Frontal cortex (tissue), 4 donors: Measurements from ENCODE around the gene GIMD1. TPM values are rescaled to one million over a fixed set of nuclear protein-coding genes. Genes with fewer than 3 reads are reported as not detected.
A peak's percentile ranks its signal among the peaks of the same experiment; 100 is the strongest.
"Not testable (repeated sequence)": the region's sequence is repeated elsewhere in the genome, so short reads cannot be mapped to it uniquely, and the experiment has no call there.

Source experiments
- DNase-seq, 2 donors: peaks; one replicate each; pipeline ENCODE4 v3.0.0; 2012; ENCODE audit warnings: low spot score in 2 of 2
- FAIRE-seq: peaks from 2 replicates; lab custom pipeline; 2012; peaks lifted over from hg19 to GRCh38; lab: Jason Lieb, UNC
- total RNA-seq: library from RNA; depleted of rRNA; stranded (reverse); fragments of >200 nt; gene quantifications from one replicate; pipeline ENCODE4 v1.2.3, GENCODE V29; 2014
- donor health status: control.
- donor health status: control.
- donor health status: control.

GIMD1 gene
- total RNA-seq, 1 donor from 2014 or later = not detected

DNA sequence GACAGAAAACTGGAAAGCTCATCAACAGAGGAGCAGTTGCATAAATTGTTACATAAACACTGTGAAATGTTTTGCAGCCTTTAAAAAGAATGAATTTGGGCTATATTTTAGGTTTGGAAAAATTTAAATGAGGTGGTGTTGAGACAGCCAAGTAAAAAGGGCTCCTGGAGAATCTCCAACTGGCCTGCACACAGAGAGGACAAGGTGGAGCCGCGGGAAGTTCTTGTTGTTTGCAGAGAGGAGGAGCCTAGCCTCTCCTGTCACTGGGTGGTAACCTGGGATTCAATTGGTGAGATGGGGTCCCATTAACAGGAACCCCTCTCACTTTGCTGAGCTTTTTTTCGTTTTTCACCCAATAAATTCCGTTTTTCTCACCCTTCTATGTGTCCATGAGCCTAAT lies 13.4 kb downstream of the GIMD1 start:
- DNase-seq (no peak), FAIRE-seq (no peak)

DNA sequence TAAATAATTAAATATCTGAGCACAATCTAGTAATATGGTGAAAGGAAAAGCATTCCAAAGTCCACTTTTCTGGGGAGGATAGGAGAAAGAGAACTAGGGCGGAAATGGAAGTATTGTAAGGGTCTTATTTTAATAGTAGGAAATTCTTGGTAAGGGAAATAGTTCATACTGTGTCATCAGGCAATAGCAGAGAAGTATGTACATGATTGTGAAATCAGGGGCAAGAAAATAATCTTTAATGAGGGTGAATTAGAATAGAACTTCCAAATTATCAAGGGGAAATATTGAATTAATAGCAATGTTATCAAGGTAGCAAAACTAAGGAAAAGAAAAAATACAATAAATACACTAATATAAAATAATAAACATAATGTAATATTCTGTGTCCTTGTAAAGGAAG lies 14.8 kb downstream of the GIMD1 start:
- FAIRE-seq (no peak), DNase-seq (no peak)

DNA sequence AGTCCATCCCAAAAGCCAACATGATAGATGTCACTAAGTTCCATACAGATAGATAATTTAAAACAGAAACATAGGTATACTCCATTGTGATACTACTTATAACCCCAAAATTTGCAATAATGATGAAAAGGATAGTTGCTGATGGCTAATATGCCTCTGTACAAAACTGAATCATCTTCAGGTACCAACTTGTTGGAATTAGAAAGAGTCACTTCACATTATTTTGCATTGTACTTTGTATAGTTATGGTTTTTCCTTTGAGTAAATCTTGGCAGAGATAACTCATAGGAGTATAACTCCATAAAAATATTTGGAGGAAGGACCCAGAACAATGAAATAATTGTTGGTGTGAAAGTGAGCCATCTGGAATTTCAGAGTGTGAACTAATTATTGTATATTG lies 17.6 kb downstream of the GIMD1 start:
- FAIRE-seq (no peak), DNase-seq (no peak)

DNA sequence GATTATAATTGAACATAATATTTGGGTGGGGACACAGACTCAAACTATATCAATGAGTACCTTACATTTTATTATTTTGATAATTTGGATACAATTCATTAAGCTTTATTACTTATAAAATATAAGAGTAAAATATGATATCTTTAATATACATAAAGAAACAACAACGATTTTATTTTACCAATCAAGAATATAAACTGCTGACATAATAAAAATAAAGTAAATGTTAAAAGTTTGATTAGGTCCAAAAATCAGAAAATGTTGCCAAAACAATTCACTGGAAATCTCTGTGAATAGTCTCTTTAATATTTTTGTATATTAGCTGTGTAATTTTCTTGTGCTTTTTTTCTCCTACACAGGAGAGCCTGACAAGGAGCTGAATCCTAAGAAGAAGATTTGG lies 21.4 kb downstream of the GIMD1 start:
- peak; percentile 50 for FAIRE-seq

DNA sequence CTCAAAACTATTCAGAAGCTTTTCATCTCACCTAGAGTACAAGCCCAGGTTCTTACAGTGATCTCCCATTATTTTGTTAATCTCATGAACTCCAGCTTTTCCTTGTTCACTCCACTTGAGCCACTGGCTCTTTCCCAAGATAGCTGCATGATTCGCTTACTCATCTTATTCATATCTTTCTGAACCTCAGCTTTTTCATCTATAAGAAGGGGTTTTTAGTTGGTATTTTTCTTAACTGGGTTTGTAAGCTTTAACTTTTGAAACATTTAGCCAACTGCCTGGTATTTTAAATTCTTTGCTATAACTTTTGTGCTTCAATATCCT lies 24.0 kb downstream of the GIMD1 start:
- DNase-seq (no peak), FAIRE-seq (no peak)

More for the DNA sequence above, 21.4 kb downstream of the GIMD1 start:
- no peak for DNase-seq

DNA sequence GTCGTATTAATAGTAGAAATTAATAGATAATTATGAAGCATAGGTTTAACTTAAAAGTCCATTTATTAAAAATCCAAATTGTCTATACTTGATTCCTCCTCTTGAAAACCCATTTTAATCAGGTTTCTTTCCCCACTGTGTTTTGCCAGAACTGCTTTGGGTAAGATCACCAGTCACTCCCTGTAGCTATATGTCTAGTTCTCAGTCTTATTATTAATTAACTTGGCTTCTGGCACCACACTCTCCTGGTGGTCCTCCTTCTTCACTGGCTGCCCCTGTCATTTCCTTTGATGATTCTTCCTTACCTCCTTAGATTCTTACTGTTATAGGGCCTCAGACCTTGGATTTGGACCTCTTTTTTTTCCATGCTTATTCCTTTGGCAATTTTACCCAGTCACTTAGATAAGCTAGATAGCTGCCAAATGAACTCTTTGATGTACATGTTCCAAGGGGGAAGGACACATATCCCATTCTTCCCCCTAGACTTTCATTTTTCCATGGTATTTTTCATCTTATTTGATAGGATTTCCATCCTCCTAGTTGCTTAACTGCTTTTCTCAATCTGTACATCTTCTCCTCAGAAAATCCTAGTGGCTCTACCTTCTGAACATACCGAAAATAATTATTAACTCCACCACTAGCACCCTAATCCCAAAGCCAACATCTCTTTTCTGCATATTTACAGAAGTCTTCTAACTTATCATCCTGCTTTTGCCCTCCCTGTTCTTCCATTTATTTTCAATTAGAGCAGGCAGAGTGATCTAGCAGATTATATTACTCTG lies 24.5 kb downstream of the GIMD1 start:
- no peak for FAIRE-seq
- DNase-seq = no peak

DNA sequence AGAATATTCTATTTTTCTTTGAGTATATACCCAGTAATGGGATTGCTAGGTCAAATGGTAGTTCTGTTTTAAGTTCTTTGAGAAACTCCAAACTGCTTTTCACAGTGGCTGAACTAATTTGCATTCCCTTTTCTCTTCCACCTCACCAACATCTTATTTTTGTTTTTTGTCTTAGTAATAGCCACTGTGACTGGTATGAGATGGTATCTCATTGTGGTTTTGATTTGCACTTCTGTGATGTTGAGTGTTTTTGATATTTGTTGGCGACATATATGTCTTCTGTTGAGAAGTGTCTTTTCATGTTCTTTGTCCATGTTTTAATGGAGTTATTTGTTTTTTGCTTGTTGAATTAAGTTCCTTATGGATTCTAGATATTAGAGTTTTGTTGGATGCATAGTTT lies 27.8 kb downstream of the GIMD1 start:
- DNase-seq (no peak), FAIRE-seq (no peak)

DNA sequence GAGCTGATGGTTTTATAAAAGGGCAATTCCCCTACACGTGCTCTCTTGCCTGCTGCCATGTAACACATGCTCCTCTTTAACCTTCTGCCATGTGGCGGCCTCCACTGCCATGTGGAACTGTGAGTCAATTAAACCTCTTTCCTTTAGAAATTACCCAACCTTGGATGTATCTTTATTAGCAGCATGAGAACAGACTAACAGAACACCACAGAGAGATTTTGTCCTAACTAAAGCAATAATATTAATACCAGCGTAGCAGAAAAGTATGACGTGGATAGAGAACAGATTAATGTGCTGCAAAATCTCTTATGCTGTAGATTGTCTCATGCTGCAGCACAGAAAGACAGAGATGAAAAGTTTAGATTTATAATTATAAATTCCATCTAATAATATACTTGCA lies 29.1 kb downstream of the GIMD1 start:
- no peak for FAIRE-seq
- DNase-seq = no peak

DNA sequence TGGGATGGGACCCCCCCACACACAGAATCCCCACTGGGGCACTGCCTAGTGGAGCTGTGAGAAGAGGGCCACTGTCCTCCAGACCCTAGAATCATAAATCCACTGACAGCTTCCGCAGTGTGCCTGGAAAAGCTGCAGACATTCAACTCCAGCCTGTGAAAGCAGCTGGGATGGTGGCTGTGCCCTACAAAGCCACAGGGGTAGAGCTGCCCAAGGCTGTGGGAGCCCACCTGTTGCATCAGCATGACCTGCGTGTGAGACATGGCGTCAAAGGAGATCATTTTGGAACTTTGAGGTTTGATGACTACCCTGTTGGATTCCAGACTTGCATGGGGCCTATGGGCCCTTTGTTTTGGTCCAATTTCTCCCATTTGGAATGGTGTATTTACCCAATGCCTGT lies 29.9 kb downstream of the GIMD1 start:
- FAIRE-seq (no peak), DNase-seq (no peak)

DNA sequence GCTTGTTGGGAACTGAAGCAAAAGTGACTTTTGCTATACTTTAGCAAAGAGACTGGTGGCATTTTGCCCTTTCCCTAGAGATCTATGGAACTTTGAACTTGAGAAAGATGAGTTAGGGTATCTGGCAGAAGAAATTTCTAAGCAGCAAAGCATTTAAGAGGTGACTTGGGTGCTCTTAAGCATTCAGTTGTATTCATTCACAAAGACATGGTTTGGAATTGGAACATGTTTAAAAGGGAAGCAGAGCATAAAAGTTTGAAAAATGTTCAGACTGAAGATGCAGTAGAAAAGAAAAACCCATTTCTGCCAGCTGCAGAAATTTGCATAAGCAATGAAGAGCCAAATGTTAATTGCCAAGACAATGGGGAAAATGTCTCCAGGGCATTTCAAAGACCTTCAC lies 30.7 kb downstream of the GIMD1 start:
- no peak for DNase-seq
- no peak for FAIRE-seq

DNA sequence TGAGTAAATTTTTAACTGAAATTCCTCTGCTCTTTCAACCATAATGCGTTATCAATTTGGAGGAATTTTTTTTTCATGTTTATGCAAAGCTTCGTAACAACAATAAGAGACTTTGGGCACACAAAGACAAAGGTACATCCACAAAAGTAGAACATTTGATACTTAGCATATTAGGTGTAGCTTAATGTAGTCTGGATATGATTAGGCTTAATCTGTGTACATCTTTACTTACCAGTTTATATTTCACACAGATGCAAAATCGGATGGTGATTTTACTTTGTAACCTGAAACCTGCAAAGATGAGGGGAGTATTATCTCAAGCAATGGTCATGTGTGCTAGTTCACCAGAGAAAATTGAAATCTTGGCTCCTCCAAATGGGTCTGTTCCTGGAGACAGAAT lies 32.0 kb downstream of the GIMD1 start:
- DNase-seq (no peak), FAIRE-seq (no peak)

DNA sequence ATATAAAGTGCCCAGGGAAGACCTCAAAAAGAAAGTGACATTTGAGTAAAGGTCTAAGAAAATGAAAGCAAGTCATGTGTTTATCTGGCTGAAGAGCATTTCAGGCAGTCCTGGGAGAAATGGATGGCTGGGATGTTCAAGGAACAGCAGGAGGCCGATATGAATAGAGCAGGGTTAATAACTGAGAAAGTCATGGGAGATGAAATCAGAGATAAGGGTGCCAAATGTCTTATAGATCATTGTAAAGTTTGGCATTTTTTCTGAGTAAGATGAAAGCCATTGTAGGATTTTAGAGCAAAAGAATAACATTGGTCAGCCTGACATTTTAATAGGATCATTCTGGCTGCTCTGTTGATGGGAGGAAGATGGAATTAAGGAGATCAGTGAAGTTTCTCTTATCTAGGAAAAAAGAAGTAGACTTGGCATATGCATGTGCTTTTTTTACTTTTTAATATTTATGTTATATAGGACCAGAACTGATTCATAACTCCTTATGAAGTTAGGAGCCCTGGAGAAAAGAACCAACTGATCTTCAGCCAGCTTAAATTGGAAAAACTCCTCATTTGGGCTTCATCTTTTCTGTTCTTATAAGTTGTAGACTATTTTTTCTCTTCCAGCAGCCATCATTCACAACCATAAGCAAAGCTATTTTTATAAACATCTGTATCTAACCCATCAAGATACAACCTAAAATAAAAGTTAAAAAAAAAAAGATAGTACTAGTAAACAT lies 33.7 kb downstream of the GIMD1 start:
- DNase-seq (no peak), FAIRE-seq (no peak)

DNA sequence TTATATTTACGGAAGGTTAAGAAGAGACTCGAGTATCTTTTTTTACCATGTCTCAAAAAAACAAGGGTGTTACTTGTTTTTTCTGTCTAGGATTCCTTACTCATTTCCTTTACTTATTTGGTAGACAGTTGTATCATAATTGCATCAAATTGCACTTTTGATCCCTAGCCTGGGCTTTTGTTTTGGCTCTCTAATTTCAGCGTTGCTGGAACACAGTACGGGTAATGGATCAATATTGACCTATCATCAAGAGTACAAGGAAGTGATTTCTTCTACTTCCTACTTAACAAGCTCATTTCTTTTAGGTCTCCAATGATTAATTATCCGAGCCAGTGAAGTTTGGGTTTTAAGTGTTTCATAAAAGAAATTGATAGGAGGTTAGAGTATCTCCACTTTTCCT lies 35.4 kb downstream of the GIMD1 start:
- FAIRE-seq (no peak), DNase-seq (no peak)

DNA sequence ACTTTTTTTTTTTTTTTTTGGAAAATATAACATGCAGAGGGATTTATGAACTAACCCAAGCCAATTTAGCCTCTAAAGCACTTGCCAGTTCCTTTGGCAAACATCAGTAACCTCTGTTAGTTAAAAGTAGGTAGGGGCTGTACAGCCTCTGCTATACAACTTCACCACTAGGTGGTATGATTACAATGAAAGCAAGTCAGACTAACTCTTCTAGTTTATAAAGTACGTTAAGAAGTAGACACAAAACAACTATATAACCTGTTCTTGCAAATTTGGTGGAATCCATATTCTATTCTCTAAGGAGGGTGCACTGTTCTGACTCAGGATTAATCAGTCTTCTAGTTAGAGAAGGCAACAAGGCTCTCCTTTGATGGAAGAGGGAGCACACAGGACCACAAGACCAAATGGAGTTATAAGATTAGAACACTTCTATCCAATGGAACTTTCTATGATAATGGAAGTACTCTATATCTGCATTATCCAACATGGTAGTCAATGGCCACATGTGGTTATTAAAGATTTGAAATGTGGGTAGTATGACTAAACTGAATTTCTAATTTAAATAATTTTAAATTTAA lies 39.4 kb downstream of the GIMD1 start:
- DNase-seq (no peak), FAIRE-seq (no peak)

DNA sequence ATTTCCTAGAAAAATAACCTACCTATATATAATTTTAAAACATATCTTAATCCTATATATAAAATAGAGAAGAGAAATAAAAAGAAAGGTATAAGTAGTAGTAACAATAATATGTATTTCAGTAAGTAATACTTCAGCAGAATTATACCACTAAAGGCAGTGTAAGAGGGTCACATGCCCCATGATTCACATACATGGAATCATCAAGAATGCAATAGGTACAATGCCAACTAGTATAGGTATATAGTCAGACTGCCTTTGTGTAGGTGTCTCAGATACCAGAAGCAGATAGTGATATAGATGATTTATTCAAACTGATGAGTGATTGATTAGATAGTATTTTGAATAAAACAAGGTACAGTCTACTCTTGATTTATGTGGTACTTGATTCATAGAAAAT lies 42.8 kb downstream of the GIMD1 start:
- no peak for DNase-seq
- no peak for FAIRE-seq

DNA sequence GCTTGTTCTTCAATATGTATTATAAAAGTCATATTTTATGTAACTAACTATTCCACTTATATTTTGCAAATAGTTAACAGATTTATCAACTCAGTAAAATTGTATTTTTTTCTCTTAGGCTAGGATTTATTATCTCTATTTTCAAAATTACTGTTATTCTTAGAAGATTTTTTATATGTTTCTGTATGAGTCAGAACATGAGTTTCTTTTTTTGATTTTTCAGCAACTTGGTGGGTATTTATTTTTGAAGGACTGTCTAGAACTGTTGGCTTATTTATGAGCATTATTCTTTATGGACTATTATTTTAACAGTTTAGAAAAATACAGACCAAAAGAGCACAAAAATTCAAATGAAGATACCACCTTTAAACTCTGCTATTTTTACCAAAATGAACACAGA lies 45.5 kb downstream of the GIMD1 start:
- DNase-seq (no peak), FAIRE-seq (peak; percentile 30)

DNA sequence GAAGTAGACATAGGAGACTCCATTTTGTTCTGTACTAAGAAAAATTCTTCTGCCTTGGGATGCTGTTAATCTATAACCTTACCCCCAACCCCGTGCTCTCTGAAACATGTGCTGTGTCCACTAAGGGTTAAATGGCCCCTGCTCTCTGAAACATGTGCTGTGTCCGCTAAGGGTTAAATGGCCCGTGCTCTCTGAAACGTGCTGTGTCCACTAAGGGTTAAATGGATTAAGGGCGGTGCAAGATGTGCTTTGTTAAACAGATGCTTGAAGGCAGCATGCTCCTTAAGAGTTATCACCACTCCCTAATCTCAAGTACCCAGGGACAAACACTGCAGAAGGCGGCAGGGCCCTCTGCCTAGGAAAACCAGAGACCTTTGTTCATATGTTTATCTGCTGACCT lies 46.8 kb downstream of the GIMD1 start:
- FAIRE-seq, DNase-seq: not testable (repeated sequence)

DNA sequence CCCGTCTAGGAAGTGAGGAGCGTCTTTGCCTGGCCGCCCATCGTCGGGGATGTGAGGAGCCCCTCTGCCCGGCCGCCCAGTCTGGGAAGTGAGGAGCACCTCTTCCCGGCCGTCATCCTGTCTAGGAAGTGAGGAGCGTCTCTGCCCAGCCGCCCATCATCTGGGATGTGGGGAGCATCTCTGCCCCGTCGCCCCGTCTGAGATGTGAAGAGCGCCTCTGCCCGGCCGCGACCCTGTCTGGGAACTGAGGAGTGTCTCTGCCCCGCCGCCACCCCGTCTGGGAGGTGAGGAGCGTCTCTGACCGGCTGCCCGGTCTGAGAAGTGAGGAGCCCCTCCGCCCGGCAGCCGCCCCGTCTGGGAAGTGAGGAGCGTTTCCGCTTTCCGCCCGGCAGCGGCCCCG lies 47.4 kb downstream of the GIMD1 start:
- not testable (repeated sequence) for FAIRE-seq, DNase-seq

DNA sequence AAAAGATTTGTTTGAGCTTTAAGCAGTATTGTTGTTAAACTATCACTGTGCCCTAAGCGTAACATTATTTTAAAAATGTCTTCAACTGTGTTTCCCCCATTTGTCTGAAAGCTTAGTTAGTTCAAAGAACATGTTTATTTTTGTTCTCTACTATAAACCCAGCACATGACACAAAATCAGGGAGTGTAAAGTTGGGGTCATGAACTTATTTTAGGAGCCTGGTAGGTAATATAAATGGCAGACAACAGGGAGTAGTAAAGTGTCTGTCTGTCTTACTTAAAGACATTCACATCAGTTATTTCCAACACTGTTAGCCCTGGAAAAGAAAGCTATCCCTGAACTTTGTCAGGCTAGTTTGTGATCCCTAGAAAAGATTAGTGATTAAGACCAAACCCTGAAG lies 48.3 kb downstream of the GIMD1 start:
- DNase-seq (no peak), FAIRE-seq (no peak)

DNA sequence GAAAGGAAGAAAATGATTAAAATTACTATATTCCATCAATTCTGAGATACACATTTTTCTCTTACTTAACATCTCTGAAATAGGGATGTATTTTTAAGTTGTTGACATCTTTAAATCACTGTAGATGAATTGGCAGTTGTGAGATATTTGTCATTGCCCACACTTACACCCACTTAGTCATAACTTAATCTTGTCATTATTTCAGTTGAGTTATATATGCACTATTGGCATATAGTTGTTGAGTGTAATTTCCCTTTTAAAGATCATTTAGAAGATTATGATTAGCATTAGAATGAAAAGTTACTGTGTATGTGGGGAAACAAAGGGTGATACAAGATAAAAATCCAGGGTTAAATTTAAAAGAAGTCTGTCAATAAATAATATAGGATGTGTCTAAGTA lies 50.1 kb downstream of the GIMD1 start:
- FAIRE-seq (no peak), DNase-seq (no peak)

DNA sequence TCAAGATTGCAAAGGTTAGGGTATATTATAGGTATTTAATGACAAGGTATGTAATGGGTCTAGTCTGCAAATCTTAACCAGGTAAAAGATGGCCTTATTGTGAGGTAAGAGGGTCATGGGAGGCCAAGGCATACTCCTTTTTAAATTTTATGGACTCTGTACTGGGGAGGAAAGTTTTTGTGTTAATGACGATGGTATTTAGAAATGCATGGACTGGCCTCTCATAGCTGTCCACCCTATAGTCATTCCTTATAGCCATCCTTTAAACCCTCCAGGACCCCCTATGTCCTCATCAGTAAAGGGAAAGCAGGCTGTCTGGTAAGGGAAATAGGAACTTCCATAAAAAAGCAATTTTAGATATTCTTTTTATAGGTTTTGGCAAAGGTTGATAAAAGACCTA lies 50.8 kb downstream of the GIMD1 start:
- DNase-seq = no peak
- FAIRE-seq = no peak
